ENCODE data around the gene MYL4. TPM values are rescaled to one million over a fixed set of nuclear protein-coding genes. Genes with fewer than 3 reads are reported as not detected.

Gene MYL4
- total RNA-seq, 4 donors from 2014 or later = 3.2 TPM; not detected in 3

GRCh38 chr17:47254403-47254943, 45.3 kb downstream of the MYL4 start:
- Histone ChIP-seq H3K36me3 (no peaks in the 10 kb centered on the region), H3K9me3 (no peaks in the 10 kb centered on the region), H3K27me3 (no peaks in the 10 kb centered on the region), H3K27ac (peak overlapping the region; percentile 74 to 91), H3K4me1 (no peaks in the 10 kb centered on the region), H3K4me3 (peak overlapping the region; percentile 42 to 72)
- intact Hi-C loops (cut with DNase I; ENCODE audit: low total_unique reads) = no loop called here
- DNase-seq = no peak
- TF ChIP-seq POLR2A (IDR thresholded peaks at IDR 0.05) = no peak
- TF ChIP-seq, protein P1, sequence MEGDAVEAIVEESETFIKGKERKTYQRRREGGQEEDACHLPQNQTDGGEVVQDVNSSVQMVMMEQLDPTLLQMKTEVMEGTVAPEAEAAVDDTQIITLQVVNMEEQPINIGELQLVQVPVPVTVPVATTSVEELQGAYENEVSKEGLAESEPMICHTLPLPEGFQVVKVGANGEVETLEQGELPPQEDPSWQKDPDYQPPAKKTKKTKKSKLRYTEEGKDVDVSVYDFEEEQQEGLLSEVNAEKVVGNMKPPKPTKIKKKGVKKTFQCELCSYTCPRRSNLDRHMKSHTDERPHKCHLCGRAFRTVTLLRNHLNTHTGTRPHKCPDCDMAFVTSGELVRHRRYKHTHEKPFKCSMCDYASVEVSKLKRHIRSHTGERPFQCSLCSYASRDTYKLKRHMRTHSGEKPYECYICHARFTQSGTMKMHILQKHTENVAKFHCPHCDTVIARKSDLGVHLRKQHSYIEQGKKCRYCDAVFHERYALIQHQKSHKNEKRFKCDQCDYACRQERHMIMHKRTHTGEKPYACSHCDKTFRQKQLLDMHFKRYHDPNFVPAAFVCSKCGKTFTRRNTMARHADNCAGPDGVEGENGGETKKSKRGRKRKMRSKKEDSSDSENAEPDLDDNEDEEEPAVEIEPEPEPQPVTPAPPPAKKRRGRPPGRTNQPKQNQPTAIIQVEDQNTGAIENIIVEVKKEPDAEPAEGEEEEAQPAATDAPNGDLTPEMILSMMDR (IDR thresholded peaks at IDR 0.05) = no peak

DNA sequence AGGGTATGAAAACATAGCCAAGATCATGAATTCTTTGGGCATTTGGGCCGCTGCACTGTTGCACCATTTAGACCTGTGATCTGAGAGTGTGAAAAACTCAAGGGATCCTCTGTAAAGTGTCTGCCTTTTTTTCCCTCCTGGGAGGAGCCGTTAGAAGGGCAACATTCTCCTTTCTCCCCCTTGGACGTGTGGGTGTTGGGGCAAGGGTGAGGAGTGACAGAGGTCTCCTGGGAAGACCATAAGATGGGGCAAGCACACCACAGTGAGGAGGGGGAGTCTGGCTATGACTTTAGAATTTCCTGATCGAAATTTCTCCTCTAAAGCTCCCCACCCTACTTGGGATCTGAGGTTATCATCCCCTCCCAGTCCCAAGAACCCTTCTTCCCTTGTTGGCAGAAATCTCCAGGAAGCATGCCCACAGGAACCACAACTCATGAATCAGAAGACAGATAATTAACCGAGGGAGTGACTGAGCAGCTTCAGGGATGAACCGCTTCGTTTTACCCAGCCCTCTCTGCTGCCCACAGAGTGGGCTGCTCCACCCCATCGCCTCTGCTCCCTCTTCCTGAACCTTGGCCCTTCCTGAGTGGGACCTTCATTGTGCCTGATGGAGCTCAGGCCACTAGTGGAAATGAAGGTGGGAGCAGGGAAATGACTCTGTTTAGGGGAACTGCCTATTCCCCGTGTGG, 48.6 kb downstream of the MYL4 start:
- no peaks in the 10 kb centered on the region for H3K4me1 ChIP-seq
- no peak overlapping the region for H3K4me3 ChIP-seq
- H3K9me3 ChIP-seq = no peaks in the 10 kb centered on the region
- intact Hi-C loops (cut with DNase I; ENCODE audit: low total_unique reads) = no loop called here
- H3K27ac ChIP-seq = peak overlapping the region; percentile 64 to 77
- peak in 1 of 2 donors; percentile 47 for DNase-seq
- no peaks in the 10 kb centered on the region for H3K27me3 ChIP-seq
- no peaks in the 10 kb centered on the region for H3K36me3 ChIP-seq
- no peak for TF ChIP-seq POLR2A (IDR thresholded peaks at IDR 0.05)
- TF ChIP-seq, protein P1 (IDR thresholded peaks at IDR 0.05) = no peak

DNA sequence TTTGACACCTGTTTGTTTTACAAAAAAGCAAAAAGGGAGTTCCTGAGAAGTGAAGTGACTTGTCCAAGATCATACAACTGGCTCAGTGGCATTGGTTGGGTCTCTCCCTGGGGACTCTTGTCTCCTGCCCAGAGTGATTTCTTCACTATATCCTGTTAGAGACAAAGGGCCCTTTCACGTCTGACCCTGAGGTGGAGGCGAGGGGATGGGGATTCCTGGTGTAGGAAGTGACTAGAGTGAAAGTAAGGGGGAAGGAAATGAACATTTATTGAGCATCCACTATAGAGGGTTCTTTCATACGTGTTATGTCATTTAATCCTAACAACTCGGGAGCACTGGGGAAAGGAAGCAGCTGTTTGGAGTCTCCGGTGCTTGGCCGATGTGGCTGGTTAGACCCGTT, 53.4 kb downstream of the MYL4 start:
- Histone ChIP-seq H3K9me3 (no peaks in the 10 kb centered on the region), H3K36me3 (no peaks in the 10 kb centered on the region), H3K4me3 (no peak overlapping the region), H3K27ac (no peak overlapping the region), H3K27me3 (no peaks in the 10 kb centered on the region), H3K4me1 (no peaks in the 10 kb centered on the region)
- intact Hi-C loops (cut with DNase I; ENCODE audit: low total_unique reads) = no loop called here
- no peak for TF ChIP-seq POLR2A (IDR thresholded peaks at IDR 0.05)
- TF ChIP-seq, protein P1 (IDR thresholded peaks at IDR 0.05) = no peak
- no peak for DNase-seq

DNA sequence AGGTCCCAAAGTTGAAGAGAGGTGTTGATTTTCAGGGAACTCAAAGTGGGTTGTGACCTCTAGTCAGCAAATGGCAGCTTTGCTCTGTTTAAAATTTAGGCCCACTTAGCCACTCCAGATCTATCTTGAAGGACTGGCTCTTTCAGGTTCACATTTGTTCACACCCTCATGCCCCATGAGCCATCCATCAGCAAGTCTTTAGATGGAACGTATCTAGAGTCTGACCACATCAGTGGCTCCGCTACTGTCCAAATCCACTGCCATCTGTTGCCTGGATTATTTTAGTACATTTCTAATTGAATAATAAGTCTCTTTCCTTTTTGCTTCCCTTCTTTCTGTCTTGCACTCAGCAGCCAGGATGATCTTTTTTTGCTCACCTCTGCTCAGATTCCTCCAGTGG, 55.0 kb downstream of the MYL4 start:
- no peaks in the 10 kb centered on the region for H3K4me1 ChIP-seq
- TF ChIP-seq, protein P1 (IDR thresholded peaks at IDR 0.05) = no peak
- no peak for TF ChIP-seq POLR2A (IDR thresholded peaks at IDR 0.05)
- no peak overlapping the region for H3K4me3 ChIP-seq
- H3K27ac ChIP-seq = no peak overlapping the region
- H3K36me3 ChIP-seq = no peaks in the 10 kb centered on the region
- no peak for DNase-seq
- no peaks in the 10 kb centered on the region for H3K27me3 ChIP-seq
- intact Hi-C loops (cut with DNase I; ENCODE audit: low total_unique reads) = no loop called here
- H3K9me3 ChIP-seq = no peaks in the 10 kb centered on the region

- intact Hi-C loops (cut with DNase I; ENCODE audit: low total_unique reads) = no loop called here
- Histone ChIP-seq H3K27me3 (no peaks in the 10 kb centered on the region), H3K36me3 (no peaks in the 10 kb centered on the region), H3K9me3 (no peaks in the 10 kb centered on the region), H3K27ac (peak overlapping the region; percentile 29 to 36), H3K4me3 (no peak overlapping the region), H3K4me1 (no peaks in the 10 kb centered on the region)
- TF ChIP-seq, protein P1 (IDR thresholded peaks at IDR 0.05) = no peak
- no peak for TF ChIP-seq POLR2A (IDR thresholded peaks at IDR 0.05)
- DNase-seq = no peak
Observed at GRCh38 chr17:47265983-47266541, 56.9 kb downstream of the MYL4 start.

All from uterus (tissue), 4 donors.